Osteoblast (primary cell): ENCODE data around the gene ATP8A1. TPM values are rescaled to one million over a fixed set of nuclear protein-coding genes. Genes with fewer than 3 reads are reported as not detected.

ENCODE experiments used
- DNase-seq: peaks from one replicate; pipeline ENCODE4 v3.0.0; 2011; ENCODE audit warnings: low spot score, mixed read lengths; ENCODE audit not compliant: insufficient read length; ENCODE audit errors: missing footprints
- H2AFZ ChIP-seq: 2 replicates; pipeline ENCODE4 v1.6.0; 2011; ENCODE audit warnings: mild to moderate bottlenecking, low read length
- H3K27ac ChIP-seq: 2 replicates; pipeline ENCODE4 v1.5.1; 2011; ENCODE audit warnings: mild to moderate bottlenecking, low read depth, low read length, moderate library complexity
- H3K27me3 ChIP-seq: 2 replicates; pipeline ENCODE4 v1.6.0; 2012; ENCODE audit warnings: mild to moderate bottlenecking, control low read depth, inconsistent platforms, low read length, moderate library complexity; ENCODE audit not compliant: insufficient read depth
- H3K36me3 ChIP-seq: 2 replicates; pipeline ENCODE4 v1.5.1; 2011; ENCODE audit warnings: mild to moderate bottlenecking, low read length, control low read depth, moderate library complexity; ENCODE audit not compliant: insufficient read depth
- H3K4me1 ChIP-seq: 2 replicates; pipeline ENCODE4 v1.5.1; 2011; ENCODE audit warnings: mild to moderate bottlenecking, low read length, control low read depth, moderate library complexity; ENCODE audit not compliant: insufficient read depth
- H3K4me2 ChIP-seq: 2 replicates; pipeline ENCODE4 v1.6.0; 2011; ENCODE audit warnings: mild to moderate bottlenecking, low read length; ENCODE audit not compliant: insufficient read depth
- H3K4me3 ChIP-seq: fragments of 200-600 bp; sonication (generic); 3 replicates; pipeline ENCODE4 v1.5.1; 2012; ENCODE audit warnings: mild to moderate bottlenecking, low read length, inconsistent platforms; ENCODE audit not compliant: insufficient read depth
- H3K79me2 ChIP-seq: 2 replicates; pipeline ENCODE4 v1.6.0; 2012; ENCODE audit warnings: mild to moderate bottlenecking, low read length, control low read depth, inconsistent platforms; ENCODE audit not compliant: insufficient read depth
- H3K9me3 ChIP-seq: 2 replicates; pipeline ENCODE4 v1.5.1; 2011; ENCODE audit warnings: low read depth, low read length, control low read depth
- H4K20me1 ChIP-seq: 2 replicates; pipeline ENCODE4 v1.6.0; 2012; ENCODE audit warnings: mild to moderate bottlenecking, low read length, control low read depth; ENCODE audit not compliant: insufficient read depth
- total RNA-seq: library from RNA; depleted of rRNA; stranded (reverse); fragments of >200 nt; gene quantifications from 2 replicates; pipeline ENCODE4 v1.2.3, GENCODE V29; 2012
- TF ChIP-seq, protein P1 (sequence below): IDR thresholded peaks from 2 replicates; pipeline ENCODE4 v1.5.1; 2011; ENCODE audit warnings: mild to moderate bottlenecking, low read depth, low read length, moderate library complexity; ENCODE audit errors: extremely low read depth

ATP8A1 gene
- total RNA-seq, 1 donor = 2.5 TPM

DNA sequence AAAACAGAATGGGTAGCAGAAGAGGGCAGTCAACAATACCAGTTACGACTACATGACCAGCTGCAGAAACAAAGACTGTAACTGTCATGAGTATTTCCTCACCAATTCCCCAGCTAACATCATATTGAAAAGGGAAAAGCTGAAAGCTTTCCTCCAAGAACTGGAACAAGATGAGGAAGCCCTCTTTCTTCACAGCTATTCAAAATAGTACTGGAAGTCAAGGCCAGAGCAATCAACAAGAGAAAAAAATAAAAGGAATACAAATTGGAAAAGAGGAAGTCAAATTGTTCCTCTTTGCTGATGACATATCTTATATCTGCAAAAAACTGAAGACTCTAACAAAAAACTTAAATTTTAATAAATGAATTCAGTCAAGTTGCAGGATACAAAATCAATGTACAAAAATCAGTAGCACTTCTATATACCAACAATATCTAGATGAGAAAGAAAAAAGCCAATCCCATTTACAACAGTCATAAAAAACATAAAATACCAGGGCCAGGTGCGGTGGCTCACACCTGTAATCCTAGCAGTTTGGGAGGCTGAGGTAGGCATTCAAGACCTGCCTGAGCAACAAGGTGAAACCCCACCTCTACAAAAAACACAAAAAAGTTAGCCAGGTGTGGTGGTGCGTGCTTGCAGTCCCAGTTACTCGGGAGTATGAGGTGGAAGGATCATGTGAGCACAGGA lies 125.4 kb downstream of the ATP8A1 start:
- no peak for DNase-seq
- Histone ChIP-seq H3K27me3 (no peaks in the 10 kb centered on the region), H3K4me1 (no peaks in the 10 kb centered on the region), H3K36me3 (no peaks in the 10 kb centered on the region), H3K27ac (no peak overlapping the region), H3K4me2 (no peak overlapping the region), H3K4me3 (no peak overlapping the region), H3K79me2 (no peaks in the 10 kb centered on the region), H3K9me3 (no peaks in the 10 kb centered on the region), H4K20me1 (no peaks in the 10 kb centered on the region), H2AFZ (no peak overlapping the region)
- TF ChIP-seq, protein P1, sequence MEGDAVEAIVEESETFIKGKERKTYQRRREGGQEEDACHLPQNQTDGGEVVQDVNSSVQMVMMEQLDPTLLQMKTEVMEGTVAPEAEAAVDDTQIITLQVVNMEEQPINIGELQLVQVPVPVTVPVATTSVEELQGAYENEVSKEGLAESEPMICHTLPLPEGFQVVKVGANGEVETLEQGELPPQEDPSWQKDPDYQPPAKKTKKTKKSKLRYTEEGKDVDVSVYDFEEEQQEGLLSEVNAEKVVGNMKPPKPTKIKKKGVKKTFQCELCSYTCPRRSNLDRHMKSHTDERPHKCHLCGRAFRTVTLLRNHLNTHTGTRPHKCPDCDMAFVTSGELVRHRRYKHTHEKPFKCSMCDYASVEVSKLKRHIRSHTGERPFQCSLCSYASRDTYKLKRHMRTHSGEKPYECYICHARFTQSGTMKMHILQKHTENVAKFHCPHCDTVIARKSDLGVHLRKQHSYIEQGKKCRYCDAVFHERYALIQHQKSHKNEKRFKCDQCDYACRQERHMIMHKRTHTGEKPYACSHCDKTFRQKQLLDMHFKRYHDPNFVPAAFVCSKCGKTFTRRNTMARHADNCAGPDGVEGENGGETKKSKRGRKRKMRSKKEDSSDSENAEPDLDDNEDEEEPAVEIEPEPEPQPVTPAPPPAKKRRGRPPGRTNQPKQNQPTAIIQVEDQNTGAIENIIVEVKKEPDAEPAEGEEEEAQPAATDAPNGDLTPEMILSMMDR = no peak

DNA sequence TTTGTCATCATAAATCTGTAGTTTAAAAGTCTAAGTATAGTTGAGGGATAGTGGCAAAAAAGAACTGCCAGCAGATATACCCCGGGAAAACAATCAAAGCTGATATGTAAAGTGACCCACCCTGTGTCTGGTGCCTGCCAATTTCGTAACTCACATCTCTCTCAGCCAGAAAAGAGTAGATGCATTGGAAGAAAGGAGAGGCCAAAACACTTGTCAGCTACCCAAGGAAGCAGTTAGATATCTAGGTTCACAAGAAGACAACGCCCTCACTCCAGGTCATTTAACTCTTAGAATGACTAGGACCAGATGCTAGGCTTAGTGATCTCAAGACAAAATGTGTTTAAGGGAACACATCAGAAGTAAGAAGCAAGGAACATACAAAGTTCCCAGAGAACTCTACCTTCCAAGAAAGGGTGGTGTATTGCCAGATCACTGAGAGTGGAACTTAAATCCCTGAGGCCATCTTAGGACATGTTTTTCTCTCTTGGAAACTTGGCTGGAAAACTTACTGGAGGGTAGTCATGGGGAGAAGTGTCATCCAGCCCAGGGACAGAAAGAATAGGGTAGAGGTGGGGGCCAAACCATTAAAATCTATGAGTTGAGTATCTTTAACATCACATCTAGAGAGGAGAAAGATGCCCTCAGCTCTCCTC lies 133.7 kb downstream of the ATP8A1 start:
- Histone ChIP-seq H3K79me2 (no peaks in the 10 kb centered on the region), H3K36me3 (no peaks in the 10 kb centered on the region), H3K27ac (no peak overlapping the region), H3K27me3 (no peaks in the 10 kb centered on the region), H3K4me3 (no peak overlapping the region), H4K20me1 (no peaks in the 10 kb centered on the region), H2AFZ (no peak overlapping the region), H3K9me3 (no peaks in the 10 kb centered on the region), H3K4me1 (no peaks in the 10 kb centered on the region), H3K4me2 (no peak overlapping the region)
- DNase-seq = peak; percentile 61
- TF ChIP-seq, protein P1 = no peak

DNA sequence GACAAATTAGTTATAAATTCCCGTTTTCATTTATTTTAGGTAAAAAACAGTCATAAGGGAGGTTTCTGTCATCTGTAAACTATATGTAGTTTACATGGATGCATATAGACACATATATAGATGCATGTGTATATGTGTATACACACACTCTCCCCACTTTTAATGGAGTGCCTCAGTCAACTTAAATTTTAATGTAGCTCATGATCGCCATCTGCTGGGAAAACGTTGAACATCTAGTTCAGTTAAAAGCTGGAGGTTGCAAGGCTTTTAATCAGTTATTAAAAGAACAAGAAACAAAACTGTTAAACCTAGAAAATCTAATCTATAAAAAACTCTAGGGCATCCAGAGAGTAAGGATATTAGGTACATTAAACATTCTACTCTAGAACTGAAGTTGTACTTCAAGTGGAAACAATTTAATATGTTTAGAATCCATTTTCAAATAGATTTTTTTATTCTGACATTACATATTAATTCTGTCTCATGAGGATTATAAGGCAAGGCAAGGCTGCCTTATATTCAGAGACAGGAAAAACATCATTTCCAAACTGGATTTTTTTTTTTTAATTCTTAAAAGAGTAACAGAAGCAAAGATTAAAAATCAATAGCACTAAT lies 137.0 kb downstream of the ATP8A1 start:
- H3K27ac ChIP-seq = no peak overlapping the region
- no peak overlapping the region for H3K4me3 ChIP-seq
- H2AFZ ChIP-seq = no peak overlapping the region
- no peaks in the 10 kb centered on the region for H4K20me1 ChIP-seq
- DNase-seq = peak; percentile 17
- no peaks in the 10 kb centered on the region for H3K9me3 ChIP-seq
- no peaks in the 10 kb centered on the region for H3K4me1 ChIP-seq
- H3K79me2 ChIP-seq = no peaks in the 10 kb centered on the region
- TF ChIP-seq, protein P1 = peak; percentile 54
- no peaks in the 10 kb centered on the region for H3K27me3 ChIP-seq
- H3K4me2 ChIP-seq = no peak overlapping the region
- no peaks in the 10 kb centered on the region for H3K36me3 ChIP-seq
